ENCODE results near the gene EFHD2.

The EFHD2 gene

DNA sequence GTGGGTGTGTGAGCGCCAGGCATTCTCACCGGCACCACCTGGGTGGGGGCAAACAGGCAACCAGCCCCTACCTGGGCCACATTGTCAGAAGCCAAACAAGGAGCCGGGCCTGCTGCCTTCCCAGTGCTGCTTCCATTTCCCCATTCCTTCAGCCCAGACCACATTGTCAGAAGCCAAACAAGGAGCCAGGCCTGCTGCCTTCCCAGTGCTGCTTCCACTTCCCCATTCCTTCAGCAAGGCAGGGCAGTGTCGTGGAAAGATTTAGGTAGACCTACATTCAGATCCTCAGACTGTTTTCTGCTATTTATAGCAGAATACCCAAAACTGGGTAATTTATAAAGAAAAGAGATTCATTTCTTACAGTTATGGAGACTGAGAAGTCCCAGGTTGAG is 47.0 kb upstream of the EFHD2 start:
- ATAC-seq, result no peak
- TF ChIP-seq, protein P1, sequence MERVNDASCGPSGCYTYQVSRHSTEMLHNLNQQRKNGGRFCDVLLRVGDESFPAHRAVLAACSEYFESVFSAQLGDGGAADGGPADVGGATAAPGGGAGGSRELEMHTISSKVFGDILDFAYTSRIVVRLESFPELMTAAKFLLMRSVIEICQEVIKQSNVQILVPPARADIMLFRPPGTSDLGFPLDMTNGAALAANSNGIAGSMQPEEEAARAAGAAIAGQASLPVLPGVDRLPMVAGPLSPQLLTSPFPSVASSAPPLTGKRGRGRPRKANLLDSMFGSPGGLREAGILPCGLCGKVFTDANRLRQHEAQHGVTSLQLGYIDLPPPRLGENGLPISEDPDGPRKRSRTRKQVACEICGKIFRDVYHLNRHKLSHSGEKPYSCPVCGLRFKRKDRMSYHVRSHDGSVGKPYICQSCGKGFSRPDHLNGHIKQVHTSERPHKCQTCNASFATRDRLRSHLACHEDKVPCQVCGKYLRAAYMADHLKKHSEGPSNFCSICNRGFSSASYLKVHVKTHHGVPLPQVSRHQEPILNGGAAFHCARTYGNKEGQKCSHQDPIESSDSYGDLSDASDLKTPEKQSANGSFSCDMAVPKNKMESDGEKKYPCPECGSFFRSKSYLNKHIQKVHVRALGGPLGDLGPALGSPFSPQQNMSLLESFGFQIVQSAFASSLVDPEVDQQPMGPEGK (CRISPR knock-in tag; IDR thresholded peaks at IDR 0.05; ENCODE audit: borderline replicate concordance), result no peak
- TF ChIP-seq BACH2 (CRISPR knock-in tag; IDR thresholded peaks at IDR 0.05; ENCODE audit: borderline replicate concordance), result no peak
- no peak for TF ChIP-seq SNAI2 (CRISPR knock-in tag; IDR thresholded peaks at IDR 0.05)
- TF ChIP-seq ESRRG (CRISPR knock-in tag; IDR thresholded peaks at IDR 0.05), result no peak

GRCh38 chr1:15364740-15365139 is 44.9 kb upstream of the EFHD2 start:
- ATAC-seq, result no peak

GRCh38 chr1:15368888-15369287 is 40.8 kb upstream of the EFHD2 start:
- TF ChIP-seq ZFP3 (CRISPR knock-in tag; IDR thresholded peaks at IDR 0.05), result no peak
- TF ChIP-seq ESRRG (CRISPR knock-in tag; IDR thresholded peaks at IDR 0.05), result no peak
- TF ChIP-seq RARB (CRISPR knock-in tag; IDR thresholded peaks at IDR 0.05), result no peak
- no peak for TF ChIP-seq BACH2 (CRISPR knock-in tag; IDR thresholded peaks at IDR 0.05; ENCODE audit: borderline replicate concordance)
- TF ChIP-seq ZFP30 (CRISPR knock-in tag; IDR thresholded peaks at IDR 0.05), result no peak
- TF ChIP-seq, protein P2, sequence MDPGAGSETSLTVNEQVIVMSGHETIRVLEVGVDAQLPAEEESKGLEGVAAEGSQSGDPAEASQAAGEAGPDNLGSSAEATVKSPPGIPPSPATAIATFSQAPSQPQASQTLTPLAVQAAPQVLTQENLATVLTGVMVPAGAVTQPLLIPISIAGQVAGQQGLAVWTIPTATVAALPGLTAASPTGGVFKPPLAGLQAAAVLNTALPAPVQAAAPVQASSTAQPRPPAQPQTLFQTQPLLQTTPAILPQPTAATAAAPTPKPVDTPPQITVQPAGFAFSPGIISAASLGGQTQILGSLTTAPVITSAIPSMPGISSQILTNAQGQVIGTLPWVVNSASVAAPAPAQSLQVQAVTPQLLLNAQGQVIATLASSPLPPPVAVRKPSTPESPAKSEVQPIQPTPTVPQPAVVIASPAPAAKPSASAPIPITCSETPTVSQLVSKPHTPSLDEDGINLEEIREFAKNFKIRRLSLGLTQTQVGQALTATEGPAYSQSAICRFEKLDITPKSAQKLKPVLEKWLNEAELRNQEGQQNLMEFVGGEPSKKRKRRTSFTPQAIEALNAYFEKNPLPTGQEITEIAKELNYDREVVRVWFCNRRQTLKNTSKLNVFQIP (CRISPR knock-in tag; IDR thresholded peaks at IDR 0.05; ENCODE audit: borderline replicate concordance, low read depth), result no peak
- TF ChIP-seq, protein P1 (CRISPR knock-in tag; IDR thresholded peaks at IDR 0.05; ENCODE audit: borderline replicate concordance), result no peak
- no peak for TF ChIP-seq ZNF70 (CRISPR knock-in tag; IDR thresholded peaks at IDR 0.05)
- no peak for TF ChIP-seq ISL1 (CRISPR knock-in tag; IDR thresholded peaks at IDR 0.05)
- TF ChIP-seq GLIS3 (CRISPR knock-in tag; IDR thresholded peaks at IDR 0.05), result no peak
- TF ChIP-seq CSDC2 (CRISPR knock-in tag; IDR thresholded peaks at IDR 0.05), result no peak
- TF ChIP-seq, protein P3, sequence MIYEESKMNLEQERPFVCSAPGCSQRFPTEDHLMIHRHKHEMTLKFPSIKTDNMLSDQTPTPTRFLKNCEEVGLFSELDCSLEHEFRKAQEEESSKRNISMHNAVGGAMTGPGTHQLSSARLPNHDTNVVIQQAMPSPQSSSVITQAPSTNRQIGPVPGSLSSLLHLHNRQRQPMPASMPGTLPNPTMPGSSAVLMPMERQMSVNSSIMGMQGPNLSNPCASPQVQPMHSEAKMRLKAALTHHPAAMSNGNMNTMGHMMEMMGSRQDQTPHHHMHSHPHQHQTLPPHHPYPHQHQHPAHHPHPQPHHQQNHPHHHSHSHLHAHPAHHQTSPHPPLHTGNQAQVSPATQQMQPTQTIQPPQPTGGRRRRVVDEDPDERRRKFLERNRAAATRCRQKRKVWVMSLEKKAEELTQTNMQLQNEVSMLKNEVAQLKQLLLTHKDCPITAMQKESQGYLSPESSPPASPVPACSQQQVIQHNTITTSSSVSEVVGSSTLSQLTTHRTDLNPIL (CRISPR knock-in tag; IDR thresholded peaks at IDR 0.05; ENCODE audit: low read depth), result no peak
- TF ChIP-seq ARNTL (CRISPR knock-in tag; IDR thresholded peaks at IDR 0.05; ENCODE audit: borderline replicate concordance, low read depth), result no peak
- no peak for TF ChIP-seq ZC3H10 (CRISPR knock-in tag; IDR thresholded peaks at IDR 0.05)
- ATAC-seq, result no peak

More at GRCh38 chr1:15364740-15365139, 44.9 kb upstream of the EFHD2 start:
- TF ChIP-seq ZNF70 (CRISPR knock-in tag; IDR thresholded peaks at IDR 0.05) (no peak), ZNF8 (CRISPR knock-in tag; IDR thresholded peaks at IDR 0.05) (no peak), ZFP3 (CRISPR knock-in tag; IDR thresholded peaks at IDR 0.05) (no peak), ARNTL (CRISPR knock-in tag; IDR thresholded peaks at IDR 0.05; ENCODE audit: borderline replicate concordance, low read depth) (no peak), TOX (CRISPR knock-in tag; IDR thresholded peaks at IDR 0.05; ENCODE audit: borderline replicate concordance) (no peak), CSDC2 (CRISPR knock-in tag; IDR thresholded peaks at IDR 0.05) (no peak), TCF4 (CRISPR knock-in tag; IDR thresholded peaks at IDR 0.05; ENCODE audit: borderline replicate concordance) (no peak), GLIS3 (CRISPR knock-in tag; IDR thresholded peaks at IDR 0.05) (no peak), ESRRG (CRISPR knock-in tag; IDR thresholded peaks at IDR 0.05) (no peak)
- TF ChIP-seq, protein P1 (CRISPR knock-in tag; IDR thresholded peaks at IDR 0.05; ENCODE audit: borderline replicate concordance), result no peak
- TF ChIP-seq, protein P4, sequence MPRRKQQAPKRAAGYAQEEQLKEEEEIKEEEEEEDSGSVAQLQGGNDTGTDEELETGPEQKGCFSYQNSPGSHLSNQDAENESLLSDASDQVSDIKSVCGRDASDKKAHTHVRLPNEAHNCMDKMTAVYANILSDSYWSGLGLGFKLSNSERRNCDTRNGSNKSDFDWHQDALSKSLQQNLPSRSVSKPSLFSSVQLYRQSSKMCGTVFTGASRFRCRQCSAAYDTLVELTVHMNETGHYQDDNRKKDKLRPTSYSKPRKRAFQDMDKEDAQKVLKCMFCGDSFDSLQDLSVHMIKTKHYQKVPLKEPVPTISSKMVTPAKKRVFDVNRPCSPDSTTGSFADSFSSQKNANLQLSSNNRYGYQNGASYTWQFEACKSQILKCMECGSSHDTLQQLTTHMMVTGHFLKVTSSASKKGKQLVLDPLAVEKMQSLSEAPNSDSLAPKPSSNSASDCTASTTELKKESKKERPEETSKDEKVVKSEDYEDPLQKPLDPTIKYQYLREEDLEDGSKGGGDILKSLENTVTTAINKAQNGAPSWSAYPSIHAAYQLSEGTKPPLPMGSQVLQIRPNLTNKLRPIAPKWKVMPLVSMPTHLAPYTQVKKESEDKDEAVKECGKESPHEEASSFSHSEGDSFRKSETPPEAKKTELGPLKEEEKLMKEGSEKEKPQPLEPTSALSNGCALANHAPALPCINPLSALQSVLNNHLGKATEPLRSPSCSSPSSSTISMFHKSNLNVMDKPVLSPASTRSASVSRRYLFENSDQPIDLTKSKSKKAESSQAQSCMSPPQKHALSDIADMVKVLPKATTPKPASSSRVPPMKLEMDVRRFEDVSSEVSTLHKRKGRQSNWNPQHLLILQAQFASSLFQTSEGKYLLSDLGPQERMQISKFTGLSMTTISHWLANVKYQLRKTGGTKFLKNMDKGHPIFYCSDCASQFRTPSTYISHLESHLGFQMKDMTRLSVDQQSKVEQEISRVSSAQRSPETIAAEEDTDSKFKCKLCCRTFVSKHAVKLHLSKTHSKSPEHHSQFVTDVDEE (CRISPR knock-in tag; IDR thresholded peaks at IDR 0.05), result no peak
- TF ChIP-seq, protein P5, sequence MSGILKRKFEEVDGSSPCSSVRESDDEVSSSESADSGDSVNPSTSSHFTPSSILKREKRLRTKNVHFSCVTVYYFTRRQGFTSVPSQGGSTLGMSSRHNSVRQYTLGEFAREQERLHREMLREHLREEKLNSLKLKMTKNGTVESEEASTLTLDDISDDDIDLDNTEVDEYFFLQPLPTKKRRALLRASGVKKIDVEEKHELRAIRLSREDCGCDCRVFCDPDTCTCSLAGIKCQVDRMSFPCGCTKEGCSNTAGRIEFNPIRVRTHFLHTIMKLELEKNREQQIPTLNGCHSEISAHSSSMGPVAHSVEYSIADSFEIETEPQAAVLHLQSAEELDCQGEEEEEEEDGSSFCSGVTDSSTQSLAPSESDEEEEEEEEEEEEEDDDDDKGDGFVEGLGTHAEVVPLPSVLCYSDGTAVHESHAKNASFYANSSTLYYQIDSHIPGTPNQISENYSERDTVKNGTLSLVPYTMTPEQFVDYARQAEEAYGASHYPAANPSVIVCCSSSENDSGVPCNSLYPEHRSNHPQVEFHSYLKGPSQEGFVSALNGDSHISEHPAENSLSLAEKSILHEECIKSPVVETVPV (CRISPR knock-in tag; IDR thresholded peaks at IDR 0.05), result no peak

Data from SK-N-SH treated with all-trans-retinoic acid at 6 μM for 48 hours (cell line).